Keratinocyte (primary cell): ENCODE measurements around the gene RASGRF2. TPM values are rescaled to one million over a fixed set of nuclear protein-coding genes. Genes with fewer than 3 reads are reported as not detected.
"Not testable (repeated sequence)": the region's sequence is repeated elsewhere in the genome, so short reads cannot be mapped to it uniquely, and the experiment has no call there.

Source experiments
- DNase-seq: peaks from one replicate; pipeline ENCODE4 v3.0.0-alpha.2; 2011; ENCODE audit warnings: low read depth, missing footprints, low spot score
- FAIRE-seq: peaks from 2 replicates; lab custom pipeline; 2011; peaks lifted over from hg19 to GRCh38; lab: Jason Lieb, UNC
- H2AFZ ChIP-seq: 2 replicates; pipeline ENCODE4 v1.6.0; 2012; ENCODE audit warnings: low read length, control low read depth, inconsistent platforms; ENCODE audit not compliant: control insufficient read depth
- H3K27ac ChIP-seq: 2 replicates; pipeline ENCODE4 v1.5.1; 2011; ENCODE audit warnings: low read length; ENCODE audit not compliant: control insufficient read depth, insufficient read depth
- H3K27me3 ChIP-seq: 3 replicates; pipeline ENCODE4 v1.6.0; 2011; ENCODE audit warnings: low read length; ENCODE audit not compliant: control insufficient read depth, insufficient read depth; ENCODE audit errors: extremely low read depth
- H3K36me3 ChIP-seq, 2 experiments: 2 replicates in 1 of 2; 3 replicates in 1 of 2; pipeline ENCODE4 v1.5.1; 2011; ENCODE audit warnings: low read length in 2 of 2, mild to moderate bottlenecking in 1 of 2; ENCODE audit not compliant: control insufficient read depth in 2 of 2, insufficient read depth in 2 of 2; ENCODE audit errors: extremely low read depth in 1 of 2
- H3K4me1 ChIP-seq: 3 replicates; pipeline ENCODE4 v1.5.1; 2011; ENCODE audit warnings: low read length; ENCODE audit not compliant: control insufficient read depth, insufficient read depth; ENCODE audit errors: extremely low read depth
- H3K4me2 ChIP-seq: 3 replicates; pipeline ENCODE4 v1.6.0; 2011; ENCODE audit warnings: low read depth, low read length; ENCODE audit not compliant: control insufficient read depth, insufficient read depth; ENCODE audit errors: extremely low read depth
- H3K4me3 ChIP-seq, 3 experiments: fragments of 200-600 bp in 1 of 3; sonication (generic) in 1 of 3; 2 replicates in 2 of 3; 3 replicates in 1 of 3; pipeline ENCODE4 v1.5.1; 2011 to 2016; ENCODE audit warnings: low read length in 3 of 3, mild to moderate bottlenecking in 3 of 3, control low read depth in 2 of 3, inconsistent platforms in 1 of 3, low read depth in 1 of 3, mixed read lengths in 1 of 3, mixed run types in 1 of 3, moderate library complexity in 1 of 3; ENCODE audit not compliant: control insufficient read depth in 2 of 3, insufficient read depth in 2 of 3; ENCODE audit errors: extremely low read depth in 1 of 3
- H3K79me2 ChIP-seq: 2 replicates; pipeline ENCODE4 v1.6.0; 2012; ENCODE audit warnings: low read length; ENCODE audit not compliant: control insufficient read depth, insufficient read depth
- H3K9ac ChIP-seq: 3 replicates; pipeline ENCODE4 v1.6.0; 2011; ENCODE audit warnings: low read length; ENCODE audit not compliant: control insufficient read depth, insufficient read depth; ENCODE audit errors: extremely low read depth
- H3K9me1 ChIP-seq: 3 replicates; pipeline ENCODE4 v1.6.0; 2011; ENCODE audit warnings: low read length; ENCODE audit not compliant: control insufficient read depth, insufficient read depth; ENCODE audit errors: extremely low read depth
- H3K9me3 ChIP-seq: 2 replicates; pipeline ENCODE4 v1.5.1; 2012; ENCODE audit warnings: low read depth, low read length; ENCODE audit not compliant: control insufficient read depth
- H4K20me1 ChIP-seq: 3 replicates; pipeline ENCODE4 v1.6.0; 2011; ENCODE audit warnings: low read length; ENCODE audit not compliant: control insufficient read depth, insufficient read depth; ENCODE audit errors: extremely low read depth
- EZH2 ChIP-seq: IDR thresholded peaks from one replicate; pipeline ENCODE4 v1.6.1; 2012; ENCODE audit warnings: inconsistent platforms, mild to moderate bottlenecking, low read length, moderate library complexity
- dilution Hi-C: fragments of 300-500 bp; cut with MboI; formaldehyde crosslinking; loops from one replicate; pipeline ENCODE4 v1.7.0; 2020; ENCODE audit warnings: low sequenced_read_pairs; ENCODE audit not compliant: extremely low pct_ligation_motif_present
- polyA plus RNA-seq, 5 experiments: library from polyadenylated mRNA; depleted of rRNA in 3 of 5; stranded (reverse) in 3 of 5; stranded (forward) in 1 of 5; unstranded in 1 of 5; fragments of >200 nt; gene quantifications; 1 replicate in 1 of 5; 2 replicates in 3 of 5; 3 replicates in 1 of 5; pipeline versions ENCODE4 v1.2.1 to v1.2.3, GENCODE V29; 2011 to 2012; ENCODE audit warnings: missing spikeins in 2 of 5, low read depth in 1 of 5, low replicate concordance in 1 of 5
- TF ChIP-seq, protein P1 (sequence below), 3 experiments: IDR thresholded peaks in 1 of 3; conservative IDR thresholded peaks in 1 of 3; optimal IDR thresholded peaks in 1 of 3; 2 replicates in 2 of 3; 3 replicates in 1 of 3; pipeline versions ENCODE3 to v1.5.1; 2011; ENCODE audit warnings: low read length in 3 of 3, mild to moderate bottlenecking in 3 of 3, moderate library complexity in 2 of 3, control low read depth in 1 of 3, inconsistent platforms in 1 of 3; ENCODE audit not compliant: insufficient read depth in 2 of 3; ENCODE audit errors: extremely low read depth in 1 of 3

Gene RASGRF2
- polyA plus RNA-seq, 1 donor (not counting 4 experiments of a cell fraction or from before 2014, with no cell fraction given): 0.03 TPM

DNA sequence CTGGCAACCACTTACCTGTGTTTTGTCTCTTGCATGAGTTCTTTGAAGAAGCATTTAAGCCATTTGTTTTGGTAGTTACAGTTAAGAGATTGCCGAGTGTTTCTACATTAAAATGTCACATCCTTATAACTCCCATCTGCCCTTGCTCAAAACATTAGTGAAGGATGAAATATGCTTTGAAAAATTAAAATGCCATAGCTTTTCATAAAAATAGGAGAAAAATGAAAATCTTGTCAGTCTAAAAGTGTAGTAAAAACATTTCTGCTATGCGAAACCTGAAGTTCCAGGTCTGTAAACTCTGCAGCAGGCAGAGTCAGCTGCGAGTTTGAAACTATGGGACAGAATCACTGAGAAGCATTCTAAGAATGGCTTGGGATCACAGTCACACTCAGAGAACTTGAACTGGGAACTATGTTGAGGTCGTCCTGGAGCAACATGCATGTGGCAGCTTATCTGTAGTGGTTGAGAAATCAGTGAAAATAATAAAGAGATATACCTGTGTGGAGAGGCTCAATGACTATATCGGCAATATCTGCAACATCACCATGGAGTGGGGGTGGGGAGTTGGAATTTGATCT, 67.4 kb downstream of the RASGRF2 start:
- TF ChIP-seq, protein P1, sequence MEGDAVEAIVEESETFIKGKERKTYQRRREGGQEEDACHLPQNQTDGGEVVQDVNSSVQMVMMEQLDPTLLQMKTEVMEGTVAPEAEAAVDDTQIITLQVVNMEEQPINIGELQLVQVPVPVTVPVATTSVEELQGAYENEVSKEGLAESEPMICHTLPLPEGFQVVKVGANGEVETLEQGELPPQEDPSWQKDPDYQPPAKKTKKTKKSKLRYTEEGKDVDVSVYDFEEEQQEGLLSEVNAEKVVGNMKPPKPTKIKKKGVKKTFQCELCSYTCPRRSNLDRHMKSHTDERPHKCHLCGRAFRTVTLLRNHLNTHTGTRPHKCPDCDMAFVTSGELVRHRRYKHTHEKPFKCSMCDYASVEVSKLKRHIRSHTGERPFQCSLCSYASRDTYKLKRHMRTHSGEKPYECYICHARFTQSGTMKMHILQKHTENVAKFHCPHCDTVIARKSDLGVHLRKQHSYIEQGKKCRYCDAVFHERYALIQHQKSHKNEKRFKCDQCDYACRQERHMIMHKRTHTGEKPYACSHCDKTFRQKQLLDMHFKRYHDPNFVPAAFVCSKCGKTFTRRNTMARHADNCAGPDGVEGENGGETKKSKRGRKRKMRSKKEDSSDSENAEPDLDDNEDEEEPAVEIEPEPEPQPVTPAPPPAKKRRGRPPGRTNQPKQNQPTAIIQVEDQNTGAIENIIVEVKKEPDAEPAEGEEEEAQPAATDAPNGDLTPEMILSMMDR (optimal IDR thresholded peaks at IDR 0.05 in 1 of 3, IDR thresholded peaks at IDR 0.05 in 1 of 3, conservative IDR thresholded peaks at IDR 0.05 in 1 of 3; ENCODE audit: extremely low read depth in 1 of 3, insufficient read depth in 2 of 3, low read length in 3 of 3): no peak
- TF ChIP-seq EZH2: no peak
- dilution Hi-C loops: no loop called here
- H3K36me3 ChIP-seq: no peaks in the 10 kb centered on the region
- FAIRE-seq: no peak
- H3K27me3 ChIP-seq: peaks cover 11% of the 10 kb centered on the region
- H2AFZ ChIP-seq: no peak overlapping the region
- no peaks in the 10 kb centered on the region for H3K79me2 ChIP-seq
- H4K20me1 ChIP-seq: no peaks in the 10 kb centered on the region
- no peak for DNase-seq
- H3K4me2 ChIP-seq: no peak overlapping the region
- no peak overlapping the region for H3K27ac ChIP-seq
- no peak overlapping the region for H3K9ac ChIP-seq
- no peaks in the 10 kb centered on the region for H3K9me3 ChIP-seq
- H3K4me1 ChIP-seq: no peaks in the 10 kb centered on the region
- H3K4me3 ChIP-seq: no peak overlapping the region
- no peaks in the 10 kb centered on the region for H3K9me1 ChIP-seq

GRCh38 chr5:81028888-81029287, 68.7 kb downstream of the RASGRF2 start:
- H3K4me2 ChIP-seq, H3K9me3 ChIP-seq, H3K27ac ChIP-seq, H3K9ac ChIP-seq, H3K36me3 ChIP-seq, H3K9me1 ChIP-seq, H2AFZ ChIP-seq, DNase-seq, H4K20me1 ChIP-seq, H3K79me2 ChIP-seq, H3K4me3 ChIP-seq, H3K4me1 ChIP-seq, dilution Hi-C loops, FAIRE-seq: not testable (repeated sequence)
- H3K27me3 ChIP-seq: peaks cover 11% of the 10 kb centered on the region

GRCh38 chr5:81029736-81030135, 69.6 kb downstream of the RASGRF2 start:
- H3K9me3 ChIP-seq, H3K9ac ChIP-seq, H3K4me1 ChIP-seq, H3K9me1 ChIP-seq, dilution Hi-C loops, H3K27ac ChIP-seq, H3K4me2 ChIP-seq, FAIRE-seq, H3K27me3 ChIP-seq, DNase-seq, H2AFZ ChIP-seq, H4K20me1 ChIP-seq, H3K36me3 ChIP-seq, H3K79me2 ChIP-seq, H3K4me3 ChIP-seq: not testable (repeated sequence)

DNA sequence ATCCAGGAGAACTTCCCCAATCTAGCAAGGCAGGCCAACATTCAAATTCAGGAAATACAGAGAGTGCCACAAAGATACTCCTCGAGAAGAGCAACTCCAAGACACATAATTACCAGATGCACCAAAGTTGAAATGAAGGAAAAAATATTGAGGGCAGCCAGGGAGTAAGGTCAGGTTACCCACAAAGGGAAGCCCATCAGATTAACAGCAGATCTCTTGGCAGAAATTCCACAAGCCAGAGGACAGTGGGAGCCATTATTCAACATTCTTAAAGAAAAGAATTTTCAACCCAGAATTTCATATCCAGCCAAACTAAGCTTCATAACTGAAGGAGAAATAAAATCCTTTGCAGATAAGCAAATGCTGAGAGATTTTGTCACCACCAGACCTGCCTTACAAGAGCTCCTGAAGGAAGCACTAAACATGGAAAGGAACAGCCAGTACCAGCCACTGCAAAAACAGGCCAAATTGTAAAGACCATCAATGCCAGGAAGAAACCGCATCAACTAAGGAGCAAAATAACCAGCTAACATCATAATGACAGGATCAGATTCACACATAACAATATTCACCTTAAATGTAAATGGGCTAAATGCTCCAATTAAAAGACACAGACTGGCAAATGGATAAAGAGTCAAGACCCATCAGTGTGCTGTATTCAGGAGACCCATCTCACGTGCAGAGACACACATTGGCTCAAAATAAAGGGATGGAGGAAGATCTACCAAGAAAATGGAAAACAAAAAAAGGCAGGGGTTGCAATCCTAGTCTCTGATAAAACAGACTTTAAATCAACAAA, 70.3 kb downstream of the RASGRF2 start:
- H3K79me2 ChIP-seq, H3K4me2 ChIP-seq, H3K9ac ChIP-seq, H3K36me3 ChIP-seq, H3K4me3 ChIP-seq, H3K9me3 ChIP-seq, H3K27me3 ChIP-seq, H3K27ac ChIP-seq, H3K4me1 ChIP-seq, FAIRE-seq, H2AFZ ChIP-seq, DNase-seq, H3K9me1 ChIP-seq, H4K20me1 ChIP-seq, dilution Hi-C loops: not testable (repeated sequence)
